ENCODE data around the gene RHOXF1. TPM values are rescaled to one million over a fixed set of nuclear protein-coding genes. Genes with fewer than 3 reads are reported as not detected.
"Not testable (repeated sequence)": the region's sequence is repeated elsewhere in the genome, so short reads cannot be mapped to it uniquely, and the experiment has no call there.

RHOXF1 gene
- total RNA-seq: under 1 TPM in 1 of 2 donors, not detected in 1; 0.50 TPM
- polyA plus RNA-seq (ENCODE audit: insufficient read length in 2 of 2): 1 to 10 TPM; 3.3 to 5.2 TPM
- long read RNA-seq, donor 1, partial matches to known transcripts: 0 of 1 reads
- long read RNA-seq, donor 1, other reads (novel, unspliced or antisense): 0 of 1 reads
- long read RNA-seq, donor 2: 0 reads
- long read RNA-seq, donor 3: 0 reads
- long read RNA-seq, donor 4: 0 reads

GRCh38 chrX:120115438-120115963, at the start of gene RHOXF1:
RHOXF1 (minus strand) TSS chrX:120115913; CDS start chrX:120115862, 51 bp downstream.
- no peak within 1 kb of the TSS for H3K27ac ChIP-seq (ENCODE audit: low read depth, low read length)
- H3K27me3 ChIP-seq (ENCODE audit: control insufficient read depth, insufficient read depth, low read length): no peaks in the 10 kb centered on the region
- no peak for DNase-seq (ENCODE audit: low read depth in 4 of 6, low spot score in 6 of 6)
- peaks cover 5% of the 10 kb centered on the region for H3K36me3 ChIP-seq (ENCODE audit: control insufficient read depth, insufficient read depth, low read length)
- WGBS (ENCODE audit: insufficient coverage): 82% methylated on average over 35 of the region's 35 CpGs
- H3K9me3 ChIP-seq (ENCODE audit: control insufficient read depth, insufficient read depth, low read length): no peaks in the 10 kb centered on the region
- no peaks in the 10 kb centered on the region for H3K4me1 ChIP-seq (ENCODE audit: control insufficient read depth, insufficient read depth, low read length)
- H3K4me3 ChIP-seq (ENCODE audit: low read depth, low read length): no peak within 1 kb of the TSS

- not testable (repeated sequence) for H3K27ac ChIP-seq (ENCODE audit: low read depth, low read length); DNase-seq (ENCODE audit: low read depth in 4 of 6, low spot score in 6 of 6); H3K9me3 ChIP-seq (ENCODE audit: control insufficient read depth, insufficient read depth, low read length); H3K4me3 ChIP-seq (ENCODE audit: low read depth, low read length); H3K27me3 ChIP-seq (ENCODE audit: control insufficient read depth, insufficient read depth, low read length); H3K36me3 ChIP-seq (ENCODE audit: control insufficient read depth, insufficient read depth, low read length); H3K4me1 ChIP-seq (ENCODE audit: control insufficient read depth, insufficient read depth, low read length)
- no CpG with 5 or more reads among the region's 33 CpGs for WGBS (ENCODE audit: insufficient coverage)
These were observed 43.4 kb upstream of the RHOXF1 start for GRCh38 chrX:120159086-120159485.

GRCh38 chrX:120158313-120158712, 42.6 kb upstream of the RHOXF1 start, which contains the start of gene RHOXF2:
RHOXF2 (plus strand) TSS chrX:120158613; CDS start chrX:120158751, 138 bp downstream.
- not testable (repeated sequence) for DNase-seq (ENCODE audit: low read depth in 4 of 6, low spot score in 6 of 6); H3K36me3 ChIP-seq (ENCODE audit: control insufficient read depth, insufficient read depth, low read length); H3K27ac ChIP-seq (ENCODE audit: low read depth, low read length); H3K4me1 ChIP-seq (ENCODE audit: control insufficient read depth, insufficient read depth, low read length); H3K9me3 ChIP-seq (ENCODE audit: control insufficient read depth, insufficient read depth, low read length); H3K4me3 ChIP-seq (ENCODE audit: low read depth, low read length); H3K27me3 ChIP-seq (ENCODE audit: control insufficient read depth, insufficient read depth, low read length)
- WGBS (ENCODE audit: insufficient coverage): no CpG with 5 or more reads among the region's 15 CpGs

GRCh38 chrX:120150109-120150744, 34.5 kb upstream of the RHOXF1 start:
- H3K4me1 ChIP-seq (ENCODE audit: control insufficient read depth, insufficient read depth, low read length); H3K27me3 ChIP-seq (ENCODE audit: control insufficient read depth, insufficient read depth, low read length); H3K4me3 ChIP-seq (ENCODE audit: low read depth, low read length); DNase-seq (ENCODE audit: low read depth in 4 of 6, low spot score in 6 of 6); H3K36me3 ChIP-seq (ENCODE audit: control insufficient read depth, insufficient read depth, low read length); H3K9me3 ChIP-seq (ENCODE audit: control insufficient read depth, insufficient read depth, low read length); H3K27ac ChIP-seq (ENCODE audit: low read depth, low read length): not testable (repeated sequence)
- no CpG with 5 or more reads among the region's 12 CpGs for WGBS (ENCODE audit: insufficient coverage)

GRCh38 chrX:120147537-120147936, 31.8 kb upstream of the RHOXF1 start:
- Histone ChIP-seq H3K36me3 (ENCODE audit: control insufficient read depth, insufficient read depth, low read length) (no peaks in the 10 kb centered on the region), H3K4me3 (ENCODE audit: low read depth, low read length) (no peak overlapping the region), H3K4me1 (ENCODE audit: control insufficient read depth, insufficient read depth, low read length) (peaks cover 6% of the 10 kb centered on the region), H3K27me3 (ENCODE audit: control insufficient read depth, insufficient read depth, low read length) (no peaks in the 10 kb centered on the region), H3K27ac (ENCODE audit: low read depth, low read length) (no peak overlapping the region), H3K9me3 (ENCODE audit: control insufficient read depth, insufficient read depth, low read length) (no peaks in the 10 kb centered on the region)
- 93% methylated on average over 8 of the region's 8 CpGs for WGBS (ENCODE audit: insufficient coverage)
- DNase-seq (ENCODE audit: low read depth in 4 of 6, low spot score in 6 of 6): no peak

GRCh38 chrX:120146323-120146722, 30.6 kb upstream of the RHOXF1 start:
- not testable (repeated sequence) for DNase-seq (ENCODE audit: low read depth in 4 of 6, low spot score in 6 of 6); H3K36me3 ChIP-seq (ENCODE audit: control insufficient read depth, insufficient read depth, low read length); H3K9me3 ChIP-seq (ENCODE audit: control insufficient read depth, insufficient read depth, low read length); H3K27ac ChIP-seq (ENCODE audit: low read depth, low read length); H3K4me3 ChIP-seq (ENCODE audit: low read depth, low read length); H3K4me1 ChIP-seq (ENCODE audit: control insufficient read depth, insufficient read depth, low read length); H3K27me3 ChIP-seq (ENCODE audit: control insufficient read depth, insufficient read depth, low read length)
- 100% methylated on average over 1 of the region's 1 CpG for WGBS (ENCODE audit: insufficient coverage)

- no peak for DNase-seq (ENCODE audit: low read depth in 4 of 6, low spot score in 6 of 6)
- Histone ChIP-seq H3K4me3 (ENCODE audit: low read depth, low read length) (no peak overlapping the region), H3K9me3 (ENCODE audit: control insufficient read depth, insufficient read depth, low read length) (no peaks in the 10 kb centered on the region), H3K4me1 (ENCODE audit: control insufficient read depth, insufficient read depth, low read length) (peaks cover 6% of the 10 kb centered on the region), H3K27ac (ENCODE audit: low read depth, low read length) (no peak overlapping the region), H3K27me3 (ENCODE audit: control insufficient read depth, insufficient read depth, low read length) (no peaks in the 10 kb centered on the region), H3K36me3 (ENCODE audit: control insufficient read depth, insufficient read depth, low read length) (no peaks in the 10 kb centered on the region)
- 63% methylated on average over 1 of the region's 4 CpGs for WGBS (ENCODE audit: insufficient coverage)
These were observed 29.7 kb upstream of the RHOXF1 start for GRCh38 chrX:120145295-120145925.

- Histone ChIP-seq H3K36me3 (ENCODE audit: control insufficient read depth, insufficient read depth, low read length) (no peaks in the 10 kb centered on the region), H3K4me3 (ENCODE audit: low read depth, low read length) (no peak overlapping the region), H3K4me1 (ENCODE audit: control insufficient read depth, insufficient read depth, low read length) (peaks cover 6% of the 10 kb centered on the region), H3K27ac (ENCODE audit: low read depth, low read length) (no peak overlapping the region), H3K9me3 (ENCODE audit: control insufficient read depth, insufficient read depth, low read length) (no peaks in the 10 kb centered on the region), H3K27me3 (ENCODE audit: control insufficient read depth, insufficient read depth, low read length) (no peaks in the 10 kb centered on the region)
- WGBS (ENCODE audit: insufficient coverage): 54% methylated on average over 10 of the region's 12 CpGs
- peak in 2 of 6 donors; percentile 2 to 51 for DNase-seq (ENCODE audit: low read depth in 4 of 6, low spot score in 6 of 6)
These were observed 28.6 kb upstream of the RHOXF1 start for GRCh38 chrX:120144178-120144844.

GRCh38 chrX:120140293-120140981, 24.7 kb upstream of the RHOXF1 start:
- Histone ChIP-seq H3K9me3 (ENCODE audit: control insufficient read depth, insufficient read depth, low read length) (no peaks in the 10 kb centered on the region), H3K27ac (ENCODE audit: low read depth, low read length) (no peak overlapping the region), H3K4me1 (ENCODE audit: control insufficient read depth, insufficient read depth, low read length) (peaks cover 6% of the 10 kb centered on the region), H3K4me3 (ENCODE audit: low read depth, low read length) (no peak overlapping the region), H3K27me3 (ENCODE audit: control insufficient read depth, insufficient read depth, low read length) (no peaks in the 10 kb centered on the region), H3K36me3 (ENCODE audit: control insufficient read depth, insufficient read depth, low read length) (no peaks in the 10 kb centered on the region)
- DNase-seq (ENCODE audit: low read depth in 4 of 6, low spot score in 6 of 6): no peak
- WGBS (ENCODE audit: insufficient coverage): 78% methylated on average over 2 of the region's 11 CpGs

Measured in spinal cord (tissue), 10 donors.